NCI-H146 treated with DMSO at 0.1 percent for 48 hours (cell line): Measurements from ENCODE around the gene TMEM238L.
"Not testable (repeated sequence)": the region's sequence is repeated elsewhere in the genome, so short reads cannot be mapped to it uniquely, and the experiment has no call there.

Experiments used
- DNase-seq: peaks from one replicate; lab custom pipeline; 2025; ENCODE audit not compliant: unreplicated experiment; lab: John Stamatoyannopoulos, UW

TMEM238L gene, protein sequence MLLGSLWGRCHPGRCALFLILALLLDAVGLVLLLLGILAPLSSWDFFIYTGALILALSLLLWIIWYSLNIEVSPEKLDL

DNA sequence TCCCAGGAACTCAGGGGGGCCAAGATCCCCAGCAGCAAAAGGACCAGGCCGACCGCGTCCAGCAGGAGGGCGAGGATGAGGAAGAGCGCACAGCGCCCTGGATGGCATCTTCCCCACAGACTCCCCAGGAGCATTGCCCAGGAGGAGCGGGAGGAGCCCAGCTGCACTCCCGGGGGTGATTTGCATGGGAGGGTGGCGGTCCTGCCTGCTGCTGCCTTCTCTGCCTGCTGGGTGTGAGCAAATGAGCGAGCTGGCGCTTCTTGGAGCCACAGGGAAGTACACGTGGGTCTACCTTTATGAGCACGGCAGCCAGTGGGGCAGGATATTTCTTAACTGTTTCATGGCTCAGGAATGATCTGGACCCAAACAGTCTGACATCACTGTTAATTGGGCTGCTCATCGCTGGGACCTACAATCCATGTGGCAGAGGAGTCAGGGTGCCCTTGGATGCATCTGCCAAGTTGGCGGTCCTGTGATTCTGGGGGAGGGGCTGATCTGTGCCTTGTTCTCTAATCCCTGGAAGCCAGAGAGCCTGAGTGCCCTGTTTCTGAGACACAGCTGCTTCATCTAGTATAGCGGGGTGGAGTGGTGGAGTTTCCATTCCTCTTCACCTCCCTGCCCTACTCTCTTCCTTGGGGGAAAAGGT is at the start of gene TMEM238L:
Gene TMEM238L (minus strand): TSS at position 270 of the 646 bp plus-strand sequence. CDS start 136 bp downstream, at position 134.
- DNase-seq, result no peak

DNA sequence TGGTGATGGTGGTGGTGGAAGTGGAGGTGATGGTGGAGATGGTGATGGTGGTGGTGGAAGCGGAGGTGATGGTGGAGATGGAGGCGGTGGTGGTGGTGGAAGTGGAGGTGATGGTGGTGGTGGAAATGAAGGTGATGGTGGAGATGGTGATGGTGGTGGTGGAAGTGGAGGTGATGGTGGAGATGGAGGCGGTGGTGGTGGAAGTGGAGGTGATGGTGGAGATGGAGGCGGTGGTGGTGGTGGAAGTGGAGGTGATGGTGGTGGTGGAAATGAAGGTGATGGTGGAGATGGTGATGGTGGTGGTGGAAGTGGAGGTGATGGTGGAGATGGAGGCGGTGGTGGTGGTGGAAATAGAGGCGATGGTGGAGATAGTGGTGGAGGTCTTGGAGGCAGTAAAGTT is 42.7 kb upstream of the TMEM238L start:
- DNase-seq, result not testable (repeated sequence)

DNA sequence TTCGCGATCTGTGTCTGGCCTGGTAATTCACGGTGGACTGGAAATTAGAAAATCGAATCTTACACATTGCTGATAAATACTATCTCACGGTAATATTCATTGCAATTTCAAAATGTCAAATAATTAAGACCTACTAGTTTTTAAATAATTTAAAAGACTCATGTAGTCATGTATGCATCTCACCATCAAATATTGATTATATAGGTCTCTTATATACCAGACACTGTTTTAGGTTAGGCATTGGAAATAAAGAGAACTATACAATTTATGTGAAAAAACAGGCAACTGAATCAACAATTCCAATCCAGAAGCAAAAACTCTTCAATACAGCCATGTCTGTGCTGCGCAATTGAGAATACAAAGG is 41.5 kb upstream of the TMEM238L start:
- DNase-seq, result no peak

DNA sequence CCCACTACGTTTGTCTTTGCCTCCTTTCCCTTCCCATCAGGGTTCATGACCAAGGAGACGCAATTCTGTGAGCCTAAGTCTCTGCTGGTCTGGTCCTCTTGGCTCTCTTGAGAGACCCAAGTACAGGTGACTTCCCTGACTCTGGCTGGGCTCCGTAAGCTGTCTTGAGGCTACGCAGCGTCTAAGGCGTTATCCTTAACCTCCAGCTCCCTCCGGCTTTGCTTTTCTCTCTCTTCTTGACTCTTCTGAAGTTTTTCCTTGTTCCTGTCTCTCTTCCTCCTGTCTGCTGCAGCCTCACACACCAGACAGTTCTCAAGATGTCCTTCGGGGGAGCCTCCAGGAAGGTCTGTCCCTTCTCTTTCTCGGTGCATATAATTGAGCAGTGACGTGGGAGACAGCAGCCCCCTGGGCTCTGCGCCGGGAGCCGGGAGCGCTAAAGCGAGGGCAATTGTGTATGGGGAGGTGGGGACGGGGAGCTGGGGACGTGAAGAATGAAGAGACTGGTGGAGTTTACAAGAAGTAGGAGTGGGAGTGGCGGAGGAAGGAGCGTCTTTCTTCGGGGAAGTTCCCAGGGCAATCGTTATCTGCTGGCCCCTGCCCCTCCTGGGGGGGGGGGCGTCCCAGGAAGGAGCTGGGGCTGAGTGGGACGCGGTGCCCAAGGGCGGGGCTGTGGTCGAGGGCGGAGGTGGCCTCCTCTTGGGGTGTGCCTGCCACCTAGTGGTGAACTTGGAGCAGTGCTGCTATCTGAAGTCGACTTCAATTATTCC is 40.9 kb upstream of the TMEM238L start:
- DNase-seq, result peak; percentile 3

DNA sequence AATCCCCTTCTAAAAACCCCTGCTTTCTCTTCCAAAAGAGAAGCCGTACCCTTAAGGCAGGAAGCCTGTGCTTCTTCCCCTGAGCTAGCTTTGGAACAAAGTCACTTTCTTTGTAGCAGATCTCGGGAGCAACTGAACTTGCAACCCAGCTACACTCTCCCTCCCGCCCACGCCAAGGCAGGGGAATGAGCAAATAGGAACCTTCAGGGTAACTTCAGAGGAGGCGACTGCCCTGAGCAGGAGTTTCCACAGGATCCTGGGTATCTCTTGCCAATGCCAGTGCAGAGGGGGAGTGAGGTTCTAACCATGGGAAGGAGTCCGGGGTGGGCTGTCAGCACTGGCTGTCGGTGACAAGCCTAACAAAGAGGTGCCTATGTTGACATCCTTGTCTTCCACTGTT is 39.9 kb upstream of the TMEM238L start:
- no peak for DNase-seq

DNA sequence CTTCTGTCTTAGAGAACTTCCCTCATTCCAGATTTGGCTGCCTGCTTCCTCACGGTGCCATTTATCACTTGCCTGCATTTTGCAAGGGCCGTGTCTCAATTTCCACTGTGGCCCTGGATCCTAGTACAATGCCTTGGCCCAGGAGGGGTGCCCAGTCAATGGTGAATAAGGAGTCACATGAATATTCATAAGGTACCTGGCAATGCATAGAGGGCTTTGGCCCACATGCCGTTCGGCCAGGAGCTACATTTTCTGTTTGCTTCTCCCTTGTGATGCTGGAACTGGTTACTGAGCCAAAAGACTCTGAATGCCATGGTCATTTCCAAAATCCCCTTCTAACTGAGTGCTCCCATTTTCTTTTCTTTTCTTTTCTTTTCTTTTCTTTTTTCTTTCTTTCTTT is 38.8 kb upstream of the TMEM238L start:
- no peak for DNase-seq

DNA sequence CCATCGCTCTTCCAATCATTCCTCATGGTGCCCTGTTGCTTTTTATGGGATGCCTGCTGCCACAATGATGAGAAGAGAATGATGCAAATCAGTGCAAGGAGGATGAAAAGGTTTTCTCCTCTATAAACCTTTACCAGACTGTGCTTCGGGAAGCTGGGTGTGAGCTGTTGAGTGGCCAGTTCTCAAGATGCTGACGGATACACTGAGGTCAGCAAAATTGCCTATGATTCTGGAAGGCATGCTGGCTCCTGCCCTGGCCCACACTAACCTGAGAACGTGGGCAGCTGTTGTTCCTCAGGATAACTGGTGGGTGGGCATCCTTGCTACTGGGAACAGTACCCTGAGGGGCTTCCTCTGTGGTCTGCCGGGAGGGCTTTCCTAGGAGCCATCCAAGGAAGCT is 34.8 kb upstream of the TMEM238L start:
- DNase-seq, result no peak

DNA sequence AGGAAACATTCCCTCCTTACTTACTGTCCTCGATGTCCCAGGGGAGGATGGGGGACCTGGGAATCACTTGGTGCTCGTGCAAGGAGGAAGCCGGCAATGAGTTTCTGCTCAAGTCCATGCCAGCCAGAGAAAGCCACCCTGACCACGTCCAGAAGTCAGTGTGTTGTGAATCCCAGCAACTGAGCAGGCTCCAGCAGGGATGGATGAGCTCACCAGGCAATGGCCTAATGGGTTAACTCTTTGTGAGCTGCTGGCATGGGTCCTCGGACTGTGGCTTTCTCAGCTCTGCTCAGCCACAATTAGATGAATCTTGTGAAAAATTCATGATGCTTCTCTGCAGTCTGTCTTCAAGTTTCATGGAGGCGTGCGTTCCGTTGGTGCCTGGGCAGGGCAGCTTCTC is 34.0 kb upstream of the TMEM238L start, which contains the start of gene PIRT:
Gene PIRT (minus strand): TSS at position 167 of the 400 bp plus-strand sequence. CDS start 12,442 bp downstream, outside the sequence.
- DNase-seq, result no peak

DNA sequence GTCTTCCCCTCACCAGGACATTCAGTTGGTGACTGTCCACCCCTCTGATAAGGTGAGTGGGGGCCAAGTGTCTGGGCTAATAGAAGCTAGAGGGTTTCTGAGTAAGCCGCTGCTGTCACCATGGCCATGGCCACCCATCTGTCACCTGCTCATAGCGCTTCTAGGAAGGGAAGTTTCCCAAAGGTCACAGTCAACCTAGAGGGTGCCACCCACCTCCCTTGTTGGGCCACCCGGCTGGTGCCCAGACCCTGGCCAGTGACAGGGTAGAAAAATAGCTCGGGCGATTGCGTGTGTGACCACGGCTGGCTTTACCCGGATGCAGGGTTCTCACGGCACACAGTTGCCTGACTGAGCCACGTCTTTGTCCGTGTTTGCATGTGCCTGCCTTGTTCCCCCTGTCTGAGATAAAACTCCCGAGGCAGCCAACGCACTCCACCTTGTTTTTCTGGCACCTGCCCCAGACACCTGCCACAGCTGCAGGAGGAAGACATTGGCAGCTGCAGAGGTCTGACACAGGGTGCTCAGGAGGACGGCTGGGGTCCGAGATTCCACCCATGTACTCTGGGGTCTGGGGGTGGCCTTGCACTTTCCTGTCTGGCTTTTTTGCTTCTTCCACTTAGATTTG is 33.2 kb upstream of the TMEM238L start:
- no peak for DNase-seq

DNA sequence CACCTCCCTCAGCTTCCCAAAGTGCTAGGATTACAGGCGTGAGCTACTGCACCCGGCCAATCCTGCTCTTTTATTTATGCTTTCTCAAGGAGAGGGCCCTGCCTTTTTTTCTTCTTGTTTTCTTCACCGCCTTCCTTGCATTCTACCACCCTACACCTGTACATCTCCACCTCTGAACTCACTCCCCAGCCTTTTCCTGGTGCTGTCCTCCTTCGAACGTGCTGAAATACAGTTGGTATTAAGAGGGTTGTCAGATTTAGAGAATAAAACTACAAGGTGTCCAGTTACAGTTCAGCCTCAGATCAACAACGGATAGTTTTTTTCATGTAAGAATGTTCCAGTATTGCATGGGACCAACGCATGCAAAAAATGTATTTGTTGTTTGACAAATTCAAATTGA is 32.2 kb upstream of the TMEM238L start:
- DNase-seq, result no peak

DNA sequence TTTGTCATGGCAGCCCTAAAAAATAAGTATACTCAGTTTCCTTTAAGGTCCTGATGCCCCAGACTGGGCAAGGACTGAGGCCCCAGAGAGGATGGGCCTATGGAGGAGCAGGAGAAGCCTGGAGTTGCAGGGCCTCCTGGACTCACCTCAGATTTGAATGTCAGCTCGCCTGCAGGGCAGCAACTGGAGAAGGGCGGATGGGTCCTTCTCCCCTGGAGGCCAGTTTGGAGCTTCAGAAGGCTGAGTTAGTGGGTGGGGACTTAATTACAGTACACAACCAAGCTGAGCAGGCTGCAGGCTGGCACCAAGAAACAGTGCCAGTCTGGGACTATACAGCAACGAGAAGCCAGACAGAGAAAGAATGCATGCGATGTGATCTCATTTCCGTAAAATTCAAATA is 27.8 kb upstream of the TMEM238L start:
- DNase-seq, result no peak

DNA sequence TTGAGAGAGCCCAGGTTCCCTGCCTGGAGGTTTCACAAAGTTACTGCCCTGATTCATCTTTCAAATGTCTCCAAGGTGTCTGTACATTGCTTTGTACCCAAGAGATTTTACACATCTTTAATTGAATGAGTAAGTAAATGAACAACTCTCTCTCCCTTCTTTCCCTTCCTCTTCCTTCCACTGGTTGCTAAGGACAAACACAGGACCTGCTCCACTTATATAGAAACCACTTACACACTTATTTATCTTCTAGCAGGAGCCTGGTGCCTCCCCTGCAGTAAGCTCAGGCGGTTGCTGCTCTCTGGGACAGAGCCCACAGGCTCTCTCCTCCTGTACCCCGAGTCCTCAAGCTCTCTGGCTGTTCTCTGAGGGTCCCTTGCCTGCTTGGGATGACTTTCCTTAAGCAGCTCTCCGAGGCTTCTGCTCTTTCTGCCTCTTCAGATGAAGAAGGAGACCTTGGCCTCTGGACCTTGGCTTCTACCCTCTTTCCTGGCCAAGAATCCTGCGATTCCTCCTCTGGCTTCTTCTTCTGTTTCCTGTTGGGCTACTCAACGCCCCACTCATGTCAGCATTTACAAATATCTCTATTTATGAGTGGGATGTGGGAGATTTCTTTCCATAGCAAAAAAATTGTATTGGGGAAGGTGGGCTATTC is 24.1 kb upstream of the TMEM238L start:
- no peak for DNase-seq

DNA sequence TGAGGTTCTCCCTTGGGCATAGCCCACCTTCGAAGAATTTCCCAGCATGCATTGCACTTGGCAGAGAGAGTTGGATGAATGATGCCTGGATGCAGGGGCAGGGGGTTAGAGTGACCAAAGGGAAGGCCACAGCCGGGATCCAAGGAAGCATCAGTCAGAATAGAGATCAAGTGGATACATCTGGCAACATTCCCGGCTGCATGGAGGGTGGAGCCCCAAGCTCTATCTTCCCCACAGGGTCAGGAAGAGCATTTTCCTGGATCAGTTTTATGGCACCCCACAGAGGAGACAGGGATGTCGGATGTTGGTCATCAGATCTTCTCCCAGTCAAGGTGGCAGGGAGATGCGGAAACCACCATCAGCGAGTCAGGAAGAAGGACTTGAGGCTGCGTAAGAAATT is 21.0 kb upstream of the TMEM238L start:
- no peak for DNase-seq

DNA sequence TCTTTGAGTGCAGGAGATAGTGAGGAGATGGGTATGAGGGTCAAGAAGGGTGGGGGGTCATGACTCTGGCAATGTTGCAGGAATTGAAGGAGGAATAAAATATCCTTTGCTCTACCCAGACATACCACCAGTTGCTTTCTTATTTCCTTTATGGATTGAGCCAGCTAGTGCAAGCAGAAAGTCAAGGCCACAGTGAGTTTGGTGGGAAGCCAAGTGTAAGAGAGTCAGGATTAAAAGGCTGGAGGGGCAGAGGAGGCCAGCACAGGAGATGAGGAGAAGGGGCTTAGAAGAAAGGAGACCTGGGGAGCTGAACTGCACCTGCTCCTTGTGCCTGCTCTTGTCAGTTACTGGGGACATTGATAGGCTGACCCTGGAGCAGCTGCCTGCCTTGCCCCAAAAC is 17.9 kb upstream of the TMEM238L start:
- DNase-seq, result no peak

DNA sequence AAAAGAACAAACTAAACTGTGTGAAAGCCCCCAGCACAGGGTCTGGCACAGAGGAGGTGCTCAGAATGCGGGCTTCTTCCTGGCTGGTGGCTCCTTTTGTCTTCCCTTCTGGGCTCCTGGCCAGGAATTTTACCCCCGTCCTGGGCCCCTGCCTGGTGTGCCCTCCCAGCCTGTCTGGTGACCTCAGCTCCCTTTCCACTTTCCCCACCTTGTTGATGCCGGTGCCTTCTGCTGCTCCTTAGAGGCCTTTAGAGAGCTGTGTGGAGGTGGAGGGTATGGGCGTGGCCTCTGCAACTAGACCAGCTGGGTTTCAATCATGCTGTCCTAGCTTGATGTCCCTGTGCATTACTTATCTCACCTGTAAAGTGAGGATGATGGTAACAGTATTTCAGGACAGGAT is 17.2 kb upstream of the TMEM238L start:
- no peak for DNase-seq

DNA sequence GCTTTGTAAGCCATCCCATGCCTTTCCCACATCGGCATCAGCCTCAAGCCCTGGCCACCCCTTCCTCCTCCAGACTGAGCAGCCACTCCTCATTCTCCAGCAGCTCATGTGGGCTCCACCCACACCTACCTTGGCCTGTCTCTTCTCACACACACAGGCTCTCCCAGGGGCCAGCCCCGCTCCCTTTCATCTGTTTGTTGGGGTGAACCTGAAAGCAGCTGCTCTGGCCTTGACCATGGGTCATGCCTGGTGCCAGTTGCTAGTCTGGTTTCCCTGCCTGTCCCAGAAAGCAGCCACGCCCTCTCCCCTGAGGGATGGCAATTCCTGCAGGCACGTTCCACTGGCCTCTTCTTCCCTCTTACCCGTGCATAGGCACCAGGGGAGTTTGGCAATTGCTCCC is 11.4 kb upstream of the TMEM238L start:
- DNase-seq, result no peak

DNA sequence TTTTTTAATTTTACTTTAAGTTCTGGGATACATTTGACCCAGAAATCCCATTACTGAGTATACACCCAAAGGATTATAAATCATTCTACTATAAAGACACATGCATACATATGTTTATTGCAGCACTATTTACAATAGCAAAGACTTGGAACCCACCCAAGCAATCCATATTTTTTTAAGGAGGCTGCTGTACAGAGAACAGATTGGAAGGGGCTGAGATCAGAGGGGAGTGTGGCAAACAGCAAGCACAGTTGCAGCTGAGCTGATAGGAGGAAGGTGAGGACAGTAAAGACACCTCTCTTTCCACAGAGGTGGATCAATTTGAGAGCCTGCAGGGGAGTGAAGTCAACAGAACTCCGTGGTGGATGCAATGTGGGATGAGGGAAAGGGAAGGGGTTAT is 10.2 kb upstream of the TMEM238L start:
- no peak for DNase-seq

DNA sequence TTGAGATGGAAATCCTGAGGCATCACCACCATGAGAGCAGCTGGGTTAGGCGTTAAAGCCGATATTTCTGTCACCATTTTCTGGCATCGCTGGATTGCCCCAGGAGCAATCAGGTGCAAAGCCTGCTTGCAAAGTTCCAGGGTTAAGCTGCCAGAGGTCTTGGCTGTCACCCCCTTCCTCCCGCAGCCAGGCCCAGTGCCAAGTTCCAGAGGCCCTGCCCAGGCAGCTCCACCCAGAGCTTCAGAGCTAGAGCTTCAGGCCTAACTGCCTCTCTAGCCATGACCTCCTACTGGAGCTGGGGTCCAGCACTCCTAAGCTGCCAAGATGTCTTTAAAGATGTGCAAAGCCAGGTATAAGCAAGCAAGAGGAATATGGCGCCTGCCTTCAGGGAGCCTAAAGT is 8.8 kb upstream of the TMEM238L start:
- no peak for DNase-seq

DNA sequence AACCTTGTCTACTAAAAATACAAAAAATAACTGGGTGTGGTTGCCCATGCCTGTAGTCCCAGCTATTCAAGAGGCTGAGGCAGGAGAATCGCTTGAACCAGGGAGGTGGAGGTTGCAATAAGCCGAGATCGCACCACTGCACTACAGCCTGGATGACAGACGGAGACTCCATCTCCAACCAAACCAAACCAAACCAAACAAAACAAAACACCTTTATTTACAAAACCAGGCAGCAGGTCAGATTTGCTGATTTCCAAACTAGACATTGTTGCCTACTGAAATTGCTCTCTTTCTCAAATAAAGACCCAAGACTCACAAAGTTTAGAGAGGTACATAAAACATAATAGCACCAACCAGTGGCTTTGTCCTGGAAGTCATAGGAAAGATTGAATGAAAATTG is 5.7 kb upstream of the TMEM238L start:
- DNase-seq, result no peak

DNA sequence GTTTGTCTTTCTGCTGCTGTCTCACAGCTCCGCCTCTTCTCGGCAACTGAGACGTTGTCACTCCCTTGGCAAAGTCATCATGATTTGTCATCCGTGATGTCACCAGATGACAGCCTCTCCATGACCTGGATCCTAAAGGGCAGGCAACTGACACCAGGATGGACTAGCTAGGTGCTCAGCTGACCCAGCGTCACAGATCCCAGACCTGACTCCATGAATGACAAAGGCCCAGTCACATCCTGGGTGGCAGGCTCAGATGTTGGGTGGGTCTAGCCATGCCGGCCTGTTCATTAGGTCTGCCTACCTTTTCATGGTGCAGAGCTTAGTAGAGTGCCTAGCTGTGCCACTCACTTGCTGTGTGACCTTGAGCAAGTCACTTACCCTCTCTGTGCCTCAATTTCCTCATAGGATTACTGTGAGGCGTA is 3.8 kb upstream of the TMEM238L start:
- no peak for DNase-seq

DNA sequence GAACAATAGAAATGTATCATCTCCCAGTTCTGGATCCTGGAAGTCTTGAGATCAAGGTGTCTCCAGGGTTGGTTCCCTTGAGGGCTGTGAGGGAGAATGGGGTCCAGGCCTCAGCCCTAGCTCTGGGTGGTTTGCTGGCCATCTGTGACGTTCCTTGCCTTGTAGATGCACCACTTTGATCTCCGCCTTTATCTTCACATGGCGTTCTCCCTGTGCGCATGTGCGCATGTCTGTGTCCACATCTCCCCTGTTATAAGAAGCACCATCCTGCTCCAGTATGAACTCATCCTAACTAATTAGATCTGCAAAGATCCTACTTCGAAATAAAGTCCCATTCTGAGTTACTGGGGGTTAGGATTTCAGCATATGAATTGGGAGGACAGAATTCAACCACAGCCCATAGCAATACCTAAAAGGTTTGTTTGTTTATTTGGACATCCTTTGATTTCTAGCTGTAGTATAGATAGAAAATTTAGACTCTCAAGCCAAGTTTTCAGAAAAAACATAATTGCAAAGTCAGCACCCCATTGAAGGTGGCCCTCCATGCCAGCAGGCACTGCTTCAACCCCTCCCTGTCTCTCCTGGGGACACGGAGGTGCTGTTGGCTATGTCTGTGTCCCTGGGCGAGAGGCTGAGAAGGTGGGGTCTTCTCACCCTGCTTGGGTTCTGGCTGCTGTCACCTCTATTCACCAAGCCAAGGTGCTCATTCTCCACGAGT is 2.8 kb upstream of the TMEM238L start:
- no peak for DNase-seq
